OCI-M2 (cell line): ENCODE results near the gene HOTAIR.

Experiments used
- DNase-seq: peaks from one replicate; lab custom pipeline; 2025; ENCODE audit not compliant: unreplicated experiment; lab: John Stamatoyannopoulos, UW

The HOTAIR gene

GRCh38 chr12:53948650-53949593 is 25.8 kb downstream of the HOTAIR start:
- no peak for DNase-seq

GRCh38 chr12:53947743-53948142 is 27.0 kb downstream of the HOTAIR start:
- DNase-seq, result no peak

- no peak for DNase-seq
These were observed 29.6 kb downstream of the HOTAIR start for GRCh38 chr12:53944907-53945847.

GRCh38 chr12:53944209-53944608 is 30.5 kb downstream of the HOTAIR start:
- DNase-seq, result no peak

- DNase-seq, result no peak
These were observed 32.2 kb downstream of the HOTAIR start for GRCh38 chr12:53942467-53942997.

GRCh38 chr12:53941750-53942149 is 33.0 kb downstream of the HOTAIR start:
- no peak for DNase-seq

- no peak for DNase-seq
These were observed 33.6 kb downstream of the HOTAIR start for GRCh38 chr12:53941187-53941586.

- no peak for DNase-seq
These were observed 34.2 kb downstream of the HOTAIR start for GRCh38 chr12:53940443-53941014.

GRCh38 chr12:53939141-53940108 is 35.3 kb downstream of the HOTAIR start:
- no peak for DNase-seq

GRCh38 chr12:53938326-53939140 is 36.2 kb downstream of the HOTAIR start, which contains the start of gene HOXC13:
Gene HOXC13, plus strand, starts transcription at chr12:53938831. Its CDS starts 76 bp downstream, at chr12:53938907.
- no peak for DNase-seq

- DNase-seq, result no peak
These were observed 37.0 kb downstream of the HOTAIR start for GRCh38 chr12:53937596-53938325.

GRCh38 chr12:53937099-53937498 is 37.7 kb downstream of the HOTAIR start:
- no peak for DNase-seq

GRCh38 chr12:53935383-53936341 is 39.1 kb downstream of the HOTAIR start:
- DNase-seq, result no peak

- no peak for DNase-seq
These were observed 41.8 kb downstream of the HOTAIR start for GRCh38 chr12:53932915-53933314.

GRCh38 chr12:53931844-53932581 is 42.7 kb downstream of the HOTAIR start:
- no peak for DNase-seq

GRCh38 chr12:53930591-53931255 is 44.0 kb downstream of the HOTAIR start:
- DNase-seq, result no peak
